SK-N-SH treated with all-trans-retinoic acid at 6 μM for 48 hours (cell line): ENCODE data around the gene NEK4.

ENCODE experiments used
- BACH2 ChIP-seq: fragments of 250-450 bp; sonication (Bioruptor Pico); IDR thresholded peaks from 2 replicates; pipeline ENCODE4 v1.9.0; 2021; ENCODE audit warnings: mild to moderate bottlenecking, borderline replicate concordance
- CREB5 ChIP-seq: fragments of 250-450 bp; sonication (Bioruptor Pico); IDR thresholded peaks from 2 replicates; pipeline ENCODE4 v1.5.1; 2020; ENCODE audit warnings: low read depth, mild to moderate bottlenecking, moderate library complexity
- ESRRG ChIP-seq: fragments of 250-450 bp; sonication (Bioruptor Pico); IDR thresholded peaks from 2 replicates; pipeline ENCODE4 v1.6.1; 2021; ENCODE audit warnings: mild to moderate bottlenecking
- GLIS3 ChIP-seq: fragments of 250-450 bp; sonication (Bioruptor Pico); IDR thresholded peaks from 2 replicates; pipeline ENCODE4 v1.5.0; 2020; ENCODE audit warnings: mild to moderate bottlenecking, moderate library complexity
- ISL1 ChIP-seq: fragments of 250-450 bp; sonication (Bioruptor Pico); IDR thresholded peaks from 2 replicates; pipeline ENCODE4 v2.1.2; 2022; ENCODE audit warnings: mild to moderate bottlenecking, moderate library complexity
- PPARA ChIP-seq: fragments of 250-450 bp; sonication (Bioruptor Pico); IDR thresholded peaks from 2 replicates; pipeline ENCODE4 v1.5.0; 2020; ENCODE audit warnings: mild to moderate bottlenecking, borderline replicate concordance
- ZC3H10 ChIP-seq: fragments of 250-450 bp; sonication (Bioruptor Pico); IDR thresholded peaks from 2 replicates; pipeline ENCODE4 v1.5.1; 2021; ENCODE audit warnings: mild to moderate bottlenecking, moderate library complexity
- ZFP3 ChIP-seq: fragments of 250-450 bp; sonication (Bioruptor Pico); IDR thresholded peaks from 2 replicates; pipeline ENCODE4 v1.5.0; 2020; ENCODE audit warnings: mild to moderate bottlenecking, moderate library complexity
- ZNF565 ChIP-seq: fragments of 450-650 bp; formaldehyde crosslinking; conservative IDR thresholded peaks from 2 replicates; pipeline ENCODE4 v1.5.0; 2020; ENCODE audit warnings: low read depth, mild to moderate bottlenecking, moderate library complexity
- TF ChIP-seq, protein P1 (sequence below): fragments of 250-450 bp; sonication (Bioruptor Pico); IDR thresholded peaks from 2 replicates; pipeline ENCODE4 v1.8.0; 2021; ENCODE audit warnings: low read depth, mild to moderate bottlenecking, moderate library complexity, borderline replicate concordance
- TF ChIP-seq, protein P2 (sequence below): fragments of 250-450 bp; sonication (Bioruptor Pico); IDR thresholded peaks from 2 replicates; pipeline ENCODE4 v1.8.0; 2020; ENCODE audit warnings: mild to moderate bottlenecking, moderate library complexity, borderline replicate concordance

DNA sequence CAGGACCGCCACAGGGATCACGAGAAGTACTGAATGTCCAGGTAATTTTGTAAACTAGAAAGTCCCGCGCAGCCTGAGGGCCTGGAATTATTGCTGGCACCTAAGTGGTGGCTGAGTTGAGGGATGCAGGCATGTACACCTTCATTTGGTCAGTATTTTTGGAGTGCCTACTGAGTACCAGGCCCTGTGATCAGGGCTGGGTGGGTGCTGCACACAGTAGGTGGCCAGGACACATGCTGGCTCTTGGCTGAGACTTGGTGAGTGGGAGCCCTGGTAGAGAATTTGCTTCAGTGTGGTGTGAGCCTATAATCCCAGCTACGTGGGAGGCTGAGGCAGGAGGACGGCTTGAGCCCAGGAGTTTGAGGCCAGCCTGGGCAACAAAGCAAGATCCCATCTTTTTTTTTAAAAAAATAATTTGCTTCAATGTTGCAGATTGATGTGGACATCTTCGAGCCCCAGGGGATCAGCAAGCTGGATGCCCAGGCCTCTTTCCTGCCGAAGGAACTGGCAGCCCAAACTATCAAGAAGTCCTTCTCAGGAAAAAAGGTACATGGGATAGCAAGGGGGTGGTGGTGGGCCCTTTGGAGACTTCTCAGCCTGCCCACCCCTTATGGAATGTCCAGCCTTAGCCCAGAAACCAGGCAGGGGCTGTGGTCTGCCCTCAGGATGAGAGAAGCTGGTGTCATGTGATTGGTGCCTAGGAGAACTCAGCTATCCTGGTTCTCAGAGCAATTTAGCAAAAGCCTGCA is 9.3 kb upstream of the NEK4 start:
- TF ChIP-seq CREB5 (CRISPR knock-in tag): no peak
- TF ChIP-seq ZFP3 (CRISPR knock-in tag): no peak
- no peak for TF ChIP-seq GLIS3 (CRISPR knock-in tag)
- TF ChIP-seq, protein P1, sequence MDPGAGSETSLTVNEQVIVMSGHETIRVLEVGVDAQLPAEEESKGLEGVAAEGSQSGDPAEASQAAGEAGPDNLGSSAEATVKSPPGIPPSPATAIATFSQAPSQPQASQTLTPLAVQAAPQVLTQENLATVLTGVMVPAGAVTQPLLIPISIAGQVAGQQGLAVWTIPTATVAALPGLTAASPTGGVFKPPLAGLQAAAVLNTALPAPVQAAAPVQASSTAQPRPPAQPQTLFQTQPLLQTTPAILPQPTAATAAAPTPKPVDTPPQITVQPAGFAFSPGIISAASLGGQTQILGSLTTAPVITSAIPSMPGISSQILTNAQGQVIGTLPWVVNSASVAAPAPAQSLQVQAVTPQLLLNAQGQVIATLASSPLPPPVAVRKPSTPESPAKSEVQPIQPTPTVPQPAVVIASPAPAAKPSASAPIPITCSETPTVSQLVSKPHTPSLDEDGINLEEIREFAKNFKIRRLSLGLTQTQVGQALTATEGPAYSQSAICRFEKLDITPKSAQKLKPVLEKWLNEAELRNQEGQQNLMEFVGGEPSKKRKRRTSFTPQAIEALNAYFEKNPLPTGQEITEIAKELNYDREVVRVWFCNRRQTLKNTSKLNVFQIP: no peak
- no peak for TF ChIP-seq BACH2 (CRISPR knock-in tag)
- no peak for TF ChIP-seq PPARA
- TF ChIP-seq, protein P2, sequence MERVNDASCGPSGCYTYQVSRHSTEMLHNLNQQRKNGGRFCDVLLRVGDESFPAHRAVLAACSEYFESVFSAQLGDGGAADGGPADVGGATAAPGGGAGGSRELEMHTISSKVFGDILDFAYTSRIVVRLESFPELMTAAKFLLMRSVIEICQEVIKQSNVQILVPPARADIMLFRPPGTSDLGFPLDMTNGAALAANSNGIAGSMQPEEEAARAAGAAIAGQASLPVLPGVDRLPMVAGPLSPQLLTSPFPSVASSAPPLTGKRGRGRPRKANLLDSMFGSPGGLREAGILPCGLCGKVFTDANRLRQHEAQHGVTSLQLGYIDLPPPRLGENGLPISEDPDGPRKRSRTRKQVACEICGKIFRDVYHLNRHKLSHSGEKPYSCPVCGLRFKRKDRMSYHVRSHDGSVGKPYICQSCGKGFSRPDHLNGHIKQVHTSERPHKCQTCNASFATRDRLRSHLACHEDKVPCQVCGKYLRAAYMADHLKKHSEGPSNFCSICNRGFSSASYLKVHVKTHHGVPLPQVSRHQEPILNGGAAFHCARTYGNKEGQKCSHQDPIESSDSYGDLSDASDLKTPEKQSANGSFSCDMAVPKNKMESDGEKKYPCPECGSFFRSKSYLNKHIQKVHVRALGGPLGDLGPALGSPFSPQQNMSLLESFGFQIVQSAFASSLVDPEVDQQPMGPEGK (CRISPR knock-in tag): no peak
- no peak for TF ChIP-seq ZNF565
- no peak for TF ChIP-seq ISL1 (CRISPR knock-in tag)
- TF ChIP-seq ZC3H10: no peak
- TF ChIP-seq ESRRG (CRISPR knock-in tag): no peak
